Liver (tissue), 9 donors: Measurements from ENCODE around the gene SDE2. TPM values are rescaled to one million over a fixed set of nuclear protein-coding genes. Genes with fewer than 3 reads are reported as not detected.

Source experiments
- DNase-seq: peaks from one replicate; pipeline ENCODE4 v3.0.0-alpha.2; 2017; ENCODE audit warnings: low spot score
- H3K27ac ChIP-seq, 2 donors: one replicate each; pipeline ENCODE4 v1.7.0; 2013; ENCODE audit warnings: inconsistent platforms in 2 of 2, low read length in 2 of 2, control low read depth in 1 of 2, low read depth in 1 of 2, mild to moderate bottlenecking in 1 of 2
- H3K27me3 ChIP-seq, 4 donors: one replicate each; pipeline versions ENCODE4 v1.6.1 to v1.7.0; 2013; ENCODE audit warnings: low read length in 3 of 4, inconsistent platforms in 1 of 4, mild to moderate bottlenecking in 1 of 4, moderate library complexity in 1 of 4; ENCODE audit not compliant: control insufficient read depth in 4 of 4, insufficient read depth in 4 of 4
- H3K36me3 ChIP-seq, 4 donors: one replicate each; pipeline versions ENCODE4 v1.6.1 to v1.7.0; 2013; ENCODE audit warnings: low read length in 3 of 4, mild to moderate bottlenecking in 3 of 4, low read depth in 1 of 4, moderate library complexity in 1 of 4; ENCODE audit not compliant: control insufficient read depth in 4 of 4, insufficient read depth in 3 of 4
- H3K4me1 ChIP-seq, 4 donors: one replicate each; pipeline versions ENCODE4 v1.6.1 to v1.7.0; 2013; ENCODE audit warnings: low read length in 3 of 4, mild to moderate bottlenecking in 3 of 4, moderate library complexity in 1 of 4; ENCODE audit not compliant: control insufficient read depth in 4 of 4, insufficient read depth in 4 of 4
- H3K4me3 ChIP-seq, 3 donors: one replicate each; pipeline versions ENCODE4 v1.6.1 to v1.7.0; 2013; ENCODE audit warnings: low read length in 3 of 3, control low read depth in 1 of 3, low read depth in 1 of 3, mild to moderate bottlenecking in 1 of 3
- H3K9ac ChIP-seq, 2 donors: one replicate each; pipeline ENCODE4 v1.7.0; 2013; ENCODE audit warnings: low read length in 2 of 2, mild to moderate bottlenecking in 2 of 2, moderate library complexity in 2 of 2, control low read depth in 1 of 2, low read depth in 1 of 2
- H3K9me3 ChIP-seq, 4 donors: one replicate each; pipeline versions ENCODE4 v1.6.1 to v1.7.0; 2013; ENCODE audit warnings: low read length in 3 of 4; ENCODE audit not compliant: control insufficient read depth in 4 of 4
- EGR1 ChIP-seq, 2 donors: IDR thresholded peaks; 2 replicates each; pipeline ENCODE4 v1.6.1; 2016 to 2018; ENCODE audit warnings: antibody characterized with exemption in 2 of 2, low read depth in 2 of 2
- FOXA2 ChIP-seq: IDR thresholded peaks from 2 replicates; pipeline ENCODE4 v1.6.1; 2016; ENCODE audit warnings: antibody characterized with exemption
- HNF4A ChIP-seq, 2 donors: conservative IDR thresholded peaks; 2 replicates each; pipeline ENCODE4 v1.6.1; 2016; ENCODE audit warnings: antibody characterized with exemption in 2 of 2, mild to moderate bottlenecking in 2 of 2
- HNF4G ChIP-seq: IDR thresholded peaks from 2 replicates; pipeline ENCODE4 v1.6.1; 2016; ENCODE audit warnings: antibody characterized with exemption
- NR2F2 ChIP-seq: IDR thresholded peaks from 2 replicates; pipeline ENCODE4 v1.6.1; 2016; ENCODE audit warnings: antibody characterized with exemption
- RAD21 ChIP-seq, 2 donors: IDR thresholded peaks; 2 replicates each; pipeline ENCODE4 v1.6.1; 2016; ENCODE audit warnings: antibody characterized with exemption in 2 of 2, mild to moderate bottlenecking in 2 of 2
- RXRA ChIP-seq, 2 donors: IDR thresholded peaks; 2 replicates each; pipeline ENCODE4 v1.6.1; 2017 to 2018; ENCODE audit warnings: antibody characterized with exemption in 2 of 2, mild to moderate bottlenecking in 1 of 2
- SP1 ChIP-seq: IDR thresholded peaks from 2 replicates; pipeline ENCODE4 v1.6.1; 2018; ENCODE audit warnings: antibody characterized with exemption, mild to moderate bottlenecking
- TAF1 ChIP-seq: conservative IDR thresholded peaks from 2 replicates; pipeline ENCODE4 v1.6.1; 2016; ENCODE audit warnings: antibody characterized with exemption, mild to moderate bottlenecking
- YY1 ChIP-seq: IDR thresholded peaks from 2 replicates; pipeline ENCODE4 v1.6.1; 2016; ENCODE audit warnings: antibody characterized with exemption, mild to moderate bottlenecking
- WGBS: extraction: QIAGEN DNeasy Blood & Tissue Kit; methylation state at CpG from one replicate; pipeline ENCODE4 v1.1.7; 2013; 5-methylcytosine and 5-hydroxymethylcytosine counted together
- polyA plus RNA-seq, 2 donors: library from polyadenylated mRNA; stranded (reverse) in 1 of 2; unstranded in 1 of 2; fragments of 200-250 nt in 1 of 2; fragments of >200 nt in 1 of 2; fragmentation: Nextera tagmentation in 1 of 2; extraction: Ambion mirVana in 1 of 2; gene quantifications; one replicate each; pipeline versions ENCODE4 v1.2.1 to v1.2.3, GENCODE V29; 2013 to 2015
- total RNA-seq, 2 donors: library from RNA; depleted of rRNA; stranded (reverse); fragments of >200 nt; gene quantifications; one replicate each; pipeline ENCODE4 v1.2.3, GENCODE V29; 2014
- TF ChIP-seq, protein P1 (sequence below): IDR thresholded peaks from 2 replicates; pipeline ENCODE4 v1.6.1; 2016; ENCODE audit warnings: antibody characterized with exemption
- TF ChIP-seq, protein P2 (sequence below): fragments of 150-350 bp; IDR thresholded peaks from 2 replicates; pipeline ENCODE4 v1.5.1; 2017; ENCODE audit warnings: improper control_type of control experiment, low read depth, low read length; ENCODE audit not compliant: missing input control
- TF ChIP-seq, protein P3 (sequence below): IDR thresholded peaks from 2 replicates; pipeline ENCODE4 v1.6.1; 2016; ENCODE audit warnings: antibody characterized with exemption
- TF ChIP-seq, protein P4 (sequence below): IDR thresholded peaks from 2 replicates; pipeline ENCODE4 v1.6.1; 2016; ENCODE audit warnings: antibody characterized with exemption, mild to moderate bottlenecking
- TF ChIP-seq, protein P5 (sequence below): IDR thresholded peaks from 2 replicates; pipeline ENCODE4 v1.6.1; 2016; ENCODE audit warnings: antibody characterized with exemption
- donor health status: healthy.
- donor health status: healthy.
- donor health status: healthy.
- donor health status: healthy.
- donor health status: healthy.

The SDE2 gene
- total and polyA plus RNA-seq, 4 donors, result 4.7 to 53.7 (median 11.0) TPM

GRCh38 chr1:226021401-226021800 lies 22.3 kb upstream of the SDE2 start:
- Histone ChIP-seq H3K27me3 (no peaks in the 10 kb centered on the region), H3K4me1 (no peaks in the 10 kb centered on the region), H3K9me3 (no peaks in the 10 kb centered on the region), H3K9ac (no peak overlapping the region), H3K4me3 (no peak overlapping the region), H3K27ac (no peak overlapping the region), H3K36me3 (no peaks in the 10 kb centered on the region)
- no peak for DNase-seq
- TF ChIP-seq, protein P1, sequence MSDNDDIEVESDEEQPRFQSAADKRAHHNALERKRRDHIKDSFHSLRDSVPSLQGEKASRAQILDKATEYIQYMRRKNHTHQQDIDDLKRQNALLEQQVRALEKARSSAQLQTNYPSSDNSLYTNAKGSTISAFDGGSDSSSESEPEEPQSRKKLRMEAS, result no peak
- TF ChIP-seq YY1, result no peak
- no peak for TF ChIP-seq EGR1 (IDR thresholded peaks at IDR 0.05; ENCODE audit: low read depth in 2 of 2)
- no peak for TF ChIP-seq RAD21 (IDR thresholded peaks at IDR 0.05)
- TF ChIP-seq HNF4G, result no peak
- TF ChIP-seq TAF1, result no peak
- TF ChIP-seq, protein P2, sequence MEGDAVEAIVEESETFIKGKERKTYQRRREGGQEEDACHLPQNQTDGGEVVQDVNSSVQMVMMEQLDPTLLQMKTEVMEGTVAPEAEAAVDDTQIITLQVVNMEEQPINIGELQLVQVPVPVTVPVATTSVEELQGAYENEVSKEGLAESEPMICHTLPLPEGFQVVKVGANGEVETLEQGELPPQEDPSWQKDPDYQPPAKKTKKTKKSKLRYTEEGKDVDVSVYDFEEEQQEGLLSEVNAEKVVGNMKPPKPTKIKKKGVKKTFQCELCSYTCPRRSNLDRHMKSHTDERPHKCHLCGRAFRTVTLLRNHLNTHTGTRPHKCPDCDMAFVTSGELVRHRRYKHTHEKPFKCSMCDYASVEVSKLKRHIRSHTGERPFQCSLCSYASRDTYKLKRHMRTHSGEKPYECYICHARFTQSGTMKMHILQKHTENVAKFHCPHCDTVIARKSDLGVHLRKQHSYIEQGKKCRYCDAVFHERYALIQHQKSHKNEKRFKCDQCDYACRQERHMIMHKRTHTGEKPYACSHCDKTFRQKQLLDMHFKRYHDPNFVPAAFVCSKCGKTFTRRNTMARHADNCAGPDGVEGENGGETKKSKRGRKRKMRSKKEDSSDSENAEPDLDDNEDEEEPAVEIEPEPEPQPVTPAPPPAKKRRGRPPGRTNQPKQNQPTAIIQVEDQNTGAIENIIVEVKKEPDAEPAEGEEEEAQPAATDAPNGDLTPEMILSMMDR, result no peak
- TF ChIP-seq, protein P3, sequence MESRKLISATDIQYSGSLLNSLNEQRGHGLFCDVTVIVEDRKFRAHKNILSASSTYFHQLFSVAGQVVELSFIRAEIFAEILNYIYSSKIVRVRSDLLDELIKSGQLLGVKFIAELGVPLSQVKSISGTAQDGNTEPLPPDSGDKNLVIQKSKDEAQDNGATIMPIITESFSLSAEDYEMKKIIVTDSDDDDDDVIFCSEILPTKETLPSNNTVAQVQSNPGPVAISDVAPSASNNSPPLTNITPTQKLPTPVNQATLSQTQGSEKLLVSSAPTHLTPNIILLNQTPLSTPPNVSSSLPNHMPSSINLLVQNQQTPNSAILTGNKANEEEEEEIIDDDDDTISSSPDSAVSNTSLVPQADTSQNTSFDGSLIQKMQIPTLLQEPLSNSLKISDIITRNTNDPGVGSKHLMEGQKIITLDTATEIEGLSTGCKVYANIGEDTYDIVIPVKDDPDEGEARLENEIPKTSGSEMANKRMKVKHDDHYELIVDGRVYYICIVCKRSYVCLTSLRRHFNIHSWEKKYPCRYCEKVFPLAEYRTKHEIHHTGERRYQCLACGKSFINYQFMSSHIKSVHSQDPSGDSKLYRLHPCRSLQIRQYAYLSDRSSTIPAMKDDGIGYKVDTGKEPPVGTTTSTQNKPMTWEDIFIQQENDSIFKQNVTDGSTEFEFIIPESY, result no peak
- TF ChIP-seq SP1, result no peak
- TF ChIP-seq HNF4A (conservative IDR thresholded peaks at IDR 0.05), result no peak
- WGBS, result 71% methylated on average over 3 of the region's 3 CpGs

DNA sequence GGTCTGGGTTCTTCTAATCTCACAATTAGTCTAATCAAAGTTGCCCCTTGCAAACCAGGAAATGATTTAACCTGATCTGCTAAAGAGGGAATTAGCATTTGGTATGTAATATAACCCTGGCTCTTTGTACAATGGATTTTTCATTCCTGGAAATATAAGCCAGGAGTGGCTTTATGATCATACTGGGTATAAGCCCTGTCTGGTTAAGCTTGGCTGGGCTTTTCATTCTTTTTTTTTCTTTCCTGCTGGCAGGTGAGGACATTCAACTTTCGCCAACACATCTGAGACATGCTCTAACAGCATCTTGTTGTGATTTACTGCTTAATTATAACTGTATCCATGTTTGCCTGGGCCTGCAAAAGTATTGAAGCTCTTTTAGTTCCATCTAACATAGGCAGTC lies 20.4 kb upstream of the SDE2 start:
- Histone ChIP-seq H3K36me3 (no peaks in the 10 kb centered on the region), H3K9me3 (no peaks in the 10 kb centered on the region), H3K27ac (no peak overlapping the region), H3K27me3 (no peaks in the 10 kb centered on the region), H3K4me3 (no peak overlapping the region), H3K9ac (no peak overlapping the region), H3K4me1 (no peaks in the 10 kb centered on the region)
- DNase-seq, result no peak
- 83% methylated on average over 1 of the region's 1 CpG for WGBS
- TF ChIP-seq RAD21 (IDR thresholded peaks at IDR 0.05), result no peak
- TF ChIP-seq, protein P4, sequence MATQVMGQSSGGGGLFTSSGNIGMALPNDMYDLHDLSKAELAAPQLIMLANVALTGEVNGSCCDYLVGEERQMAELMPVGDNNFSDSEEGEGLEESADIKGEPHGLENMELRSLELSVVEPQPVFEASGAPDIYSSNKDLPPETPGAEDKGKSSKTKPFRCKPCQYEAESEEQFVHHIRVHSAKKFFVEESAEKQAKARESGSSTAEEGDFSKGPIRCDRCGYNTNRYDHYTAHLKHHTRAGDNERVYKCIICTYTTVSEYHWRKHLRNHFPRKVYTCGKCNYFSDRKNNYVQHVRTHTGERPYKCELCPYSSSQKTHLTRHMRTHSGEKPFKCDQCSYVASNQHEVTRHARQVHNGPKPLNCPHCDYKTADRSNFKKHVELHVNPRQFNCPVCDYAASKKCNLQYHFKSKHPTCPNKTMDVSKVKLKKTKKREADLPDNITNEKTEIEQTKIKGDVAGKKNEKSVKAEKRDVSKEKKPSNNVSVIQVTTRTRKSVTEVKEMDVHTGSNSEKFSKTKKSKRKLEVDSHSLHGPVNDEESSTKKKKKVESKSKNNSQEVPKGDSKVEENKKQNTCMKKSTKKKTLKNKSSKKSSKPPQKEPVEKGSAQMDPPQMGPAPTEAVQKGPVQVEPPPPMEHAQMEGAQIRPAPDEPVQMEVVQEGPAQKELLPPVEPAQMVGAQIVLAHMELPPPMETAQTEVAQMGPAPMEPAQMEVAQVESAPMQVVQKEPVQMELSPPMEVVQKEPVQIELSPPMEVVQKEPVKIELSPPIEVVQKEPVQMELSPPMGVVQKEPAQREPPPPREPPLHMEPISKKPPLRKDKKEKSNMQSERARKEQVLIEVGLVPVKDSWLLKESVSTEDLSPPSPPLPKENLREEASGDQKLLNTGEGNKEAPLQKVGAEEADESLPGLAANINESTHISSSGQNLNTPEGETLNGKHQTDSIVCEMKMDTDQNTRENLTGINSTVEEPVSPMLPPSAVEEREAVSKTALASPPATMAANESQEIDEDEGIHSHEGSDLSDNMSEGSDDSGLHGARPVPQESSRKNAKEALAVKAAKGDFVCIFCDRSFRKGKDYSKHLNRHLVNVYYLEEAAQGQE, result no peak
- TF ChIP-seq EGR1 (IDR thresholded peaks at IDR 0.05; ENCODE audit: low read depth in 2 of 2), result no peak
- no peak for TF ChIP-seq TAF1
- TF ChIP-seq, protein P5, sequence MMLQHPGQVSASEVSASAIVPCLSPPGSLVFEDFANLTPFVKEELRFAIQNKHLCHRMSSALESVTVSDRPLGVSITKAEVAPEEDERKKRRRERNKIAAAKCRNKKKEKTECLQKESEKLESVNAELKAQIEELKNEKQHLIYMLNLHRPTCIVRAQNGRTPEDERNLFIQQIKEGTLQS, result no peak
- TF ChIP-seq, protein P1, result no peak
- TF ChIP-seq RXRA (IDR thresholded peaks at IDR 0.05), result no peak
- TF ChIP-seq FOXA2, result no peak
- TF ChIP-seq HNF4A (conservative IDR thresholded peaks at IDR 0.05), result no peak
- TF ChIP-seq YY1, result no peak
- TF ChIP-seq HNF4G, result no peak
- TF ChIP-seq NR2F2, result no peak
- TF ChIP-seq, protein P3, result no peak
- no peak for TF ChIP-seq SP1
